Activated B cell treated with CpG ODN at 0.5 μM for 24 hours (primary cell): ENCODE data around the gene ETNK2. TPM values are rescaled to one million over a fixed set of nuclear protein-coding genes. Genes with fewer than 3 reads are reported as not detected.
"Not testable (repeated sequence)": the region's sequence is repeated elsewhere in the genome, so short reads cannot be mapped to it uniquely, and the experiment has no call there.

Experiments
- ATAC-seq: fragments of 200-7000 bp; cut with Tn5 transposase; one replicate; pipeline ENCODE4 v1.10.0; 2021; ENCODE audit warnings: low read depth, mild to moderate bottlenecking, moderate library complexity
- CTCF ChIA-PET: fragments of 350-600 bp; sonication (Branson Sonifier 250); formaldehyde crosslinking; loops from one replicate; lab custom pipeline; 2021; ENCODE audit warnings: antibody characterized with exemption; lab: Charles Lee
- POLR2A ChIA-PET: fragments of 350-600 bp; sonication (Branson Sonifier 250); formaldehyde crosslinking; loops from one replicate; lab custom pipeline; 2021; ENCODE audit warnings: antibody characterized with exemption; lab: Charles Lee
- DNase-seq: peaks from one replicate; pipeline ENCODE4 v3.0.0; 2022
- H3K27ac Mint-ChIP-seq: one replicate; pipeline ENCODE4 v1.8.0; 2020; ENCODE audit warnings: mixed read lengths
- H3K27me3 Mint-ChIP-seq: one replicate; pipeline ENCODE4 v1.8.0; 2021; ENCODE audit warnings: mixed read lengths
- H3K36me3 Mint-ChIP-seq: one replicate; pipeline ENCODE4 v1.8.0; 2021; ENCODE audit warnings: low read depth, mixed read lengths
- H3K4me1 Mint-ChIP-seq: one replicate; pipeline ENCODE4 v1.8.0; 2021; ENCODE audit warnings: mixed read lengths
- H3K4me3 Mint-ChIP-seq: one replicate; pipeline ENCODE4 v1.8.0; 2020; ENCODE audit warnings: mild to moderate bottlenecking, mixed read lengths
- H3K9me3 Mint-ChIP-seq: one replicate; pipeline ENCODE4 v1.8.0; 2020; ENCODE audit warnings: mixed read lengths
- CTCF ChIP-seq: fragments of 200-600 bp; IDR thresholded peaks from one replicate; pipeline ENCODE4 v1.8.0; 2022; ENCODE audit warnings: antibody characterized with exemption, mild to moderate bottlenecking
- intact Hi-C: fragments of 100-400 bp; cut with micrococcal nuclease; formaldehyde crosslinking; loops from one replicate; pipeline ENCODE4 v1.15.1; 2024
- total RNA-seq: library from RNA; stranded (reverse); gene quantifications from 2 replicates; pipeline ENCODE4 v1.2.3, GENCODE V29; 2022

Gene ETNK2
- total RNA-seq, 1 donor from 2014 or later, result 0.16 TPM

GRCh38 chr1:204093421-204093717 lies 58.5 kb downstream of the ETNK2 start:
- CTCF ChIA-PET, result no interaction called here
- TF ChIP-seq CTCF, result no peak
- Mint-ChIP-seq H3K4me1 (no peaks in the 10 kb centered on the region), H3K27me3 (peaks cover 7% of the 10 kb centered on the region), H3K9me3 (no peaks in the 10 kb centered on the region), H3K4me3 (no peak overlapping the region), H3K27ac (no peak overlapping the region), H3K36me3 (no peaks in the 10 kb centered on the region)
- intact Hi-C loops, result no loop called here
- DNase-seq, result no peak
- ATAC-seq, result no peak
- POLR2A ChIA-PET, result no interaction called here

- POLR2A ChIA-PET, result no interaction called here
- Mint-ChIP-seq H3K36me3 (no peaks in the 10 kb centered on the region), H3K4me3 (no peak overlapping the region), H3K4me1 (no peaks in the 10 kb centered on the region), H3K9me3 (no peaks in the 10 kb centered on the region), H3K27ac (no peak overlapping the region), H3K27me3 (peaks cover 7% of the 10 kb centered on the region)
- no peak for ATAC-seq
- no peak for DNase-seq
- no peak for TF ChIP-seq CTCF
- CTCF ChIA-PET, result no interaction called here
- intact Hi-C loops, result no loop called here
Measured at GRCh38 chr1:204092632-204093420, 59.0 kb downstream of the ETNK2 start.

- Mint-ChIP-seq H3K36me3 (no peaks in the 10 kb centered on the region), H3K9me3 (no peaks in the 10 kb centered on the region), H3K4me3 (no peak overlapping the region), H3K4me1 (no peaks in the 10 kb centered on the region), H3K27me3 (peaks cover 3% of the 10 kb centered on the region), H3K27ac (no peak overlapping the region)
- DNase-seq, result no peak
- ChIA-PET CTCF (no interaction called here), POLR2A (no interaction called here)
- no peak for TF ChIP-seq CTCF
- no peak for ATAC-seq
- intact Hi-C loops, result no loop called here
Measured at GRCh38 chr1:204091787-204092312, 60.0 kb downstream of the ETNK2 start.

- H3K36me3 Mint-ChIP-seq, result no peaks in the 10 kb centered on the region
- CTCF ChIA-PET, result no interaction called here
- DNase-seq (no peak), ATAC-seq (no peak)
- peaks cover 1% of the 10 kb centered on the region for H3K27me3 Mint-ChIP-seq
- H3K9me3 Mint-ChIP-seq, result no peaks in the 10 kb centered on the region
- intact Hi-C loops, result no loop called here
- POLR2A ChIA-PET, result no interaction called here
- no peak for TF ChIP-seq CTCF
- H3K27ac Mint-ChIP-seq, result no peak overlapping the region
- no peaks in the 10 kb centered on the region for H3K4me1 Mint-ChIP-seq
- H3K4me3 Mint-ChIP-seq, result no peak overlapping the region
Measured at GRCh38 chr1:204091066-204091465, 60.8 kb downstream of the ETNK2 start.

- H3K27me3 Mint-ChIP-seq, H3K9me3 Mint-ChIP-seq, H3K36me3 Mint-ChIP-seq, H3K4me3 Mint-ChIP-seq, H3K27ac Mint-ChIP-seq, CTCF ChIA-PET, ATAC-seq, intact Hi-C loops, H3K4me1 Mint-ChIP-seq, DNase-seq: not testable (repeated sequence)
- POLR2A ChIA-PET, result interaction anchor here (0.6 kb wide), 1 partner anchor 121 kb away, joined by 3 read pairs; no protein-coding TSS in a partner anchor
Measured at GRCh38 chr1:204090132-204090531, 61.7 kb downstream of the ETNK2 start.
